Fibroblast of peridontal ligament (primary cell): ENCODE data around the gene DONSON.

Experiments
- DNase-seq: peaks from one replicate; pipeline ENCODE4 v3.0.0-alpha.2; 2010; ENCODE audit errors: extremely low read depth

DONSON gene

GRCh38 chr21:33561373-33561772 lies 27.1 kb downstream of the DONSON start:
- no peak for DNase-seq

- no peak for DNase-seq
These were observed 27.5 kb downstream of the DONSON start for GRCh38 chr21:33560965-33561364.

- DNase-seq = no peak
These were observed 28.7 kb downstream of the DONSON start for GRCh38 chr21:33559813-33560212.

- DNase-seq = peak; percentile 34
These were observed 29.6 kb downstream of the DONSON start for GRCh38 chr21:33558777-33559421.

GRCh38 chr21:33557447-33557846 lies 31.0 kb downstream of the DONSON start:
- DNase-seq = no peak

GRCh38 chr21:33554982-33555344 lies 33.5 kb downstream of the DONSON start:
- DNase-seq = no peak

- no peak for DNase-seq
These were observed 34.1 kb downstream of the DONSON start for GRCh38 chr21:33554236-33554981.

GRCh38 chr21:33552999-33553598 lies 35.4 kb downstream of the DONSON start:
- DNase-seq = no peak

GRCh38 chr21:33552093-33552998 lies 36.1 kb downstream of the DONSON start:
- DNase-seq = no peak

GRCh38 chr21:33551664-33552063 lies 36.8 kb downstream of the DONSON start:
- DNase-seq = no peak

GRCh38 chr21:33550772-33551660 lies 37.5 kb downstream of the DONSON start:
- DNase-seq = no peak

- DNase-seq = no peak
These were observed 38.4 kb downstream of the DONSON start for GRCh38 chr21:33549848-33550771.

GRCh38 chr21:33546086-33546485 lies 42.4 kb downstream of the DONSON start:
- DNase-seq = no peak

- no peak for DNase-seq
These were observed 43.9 kb downstream of the DONSON start for GRCh38 chr21:33544451-33545195.

- DNase-seq = no peak
These were observed 44.9 kb downstream of the DONSON start for GRCh38 chr21:33543505-33544129.

GRCh38 chr21:33542640-33543504 lies 45.6 kb downstream of the DONSON start, which contains the start of gene SON:
Gene SON, plus strand, starts transcription at chr21:33543038. Its CDS starts 55 bp downstream, at chr21:33543093.
- DNase-seq = peak; percentile 98

GRCh38 chr21:33541756-33542639 lies 46.5 kb downstream of the DONSON start, which contains the start of gene GART:
Gene GART, minus strand, starts transcription at chr21:33542117. Its CDS starts 2,802 bp downstream, at chr21:33539315.
- peak; percentile 64 for DNase-seq
